Neural cell (in vitro differentiated cells): ENCODE results near the gene KLF16. TPM values are rescaled to one million over a fixed set of nuclear protein-coding genes. Genes with fewer than 3 reads are reported as not detected.

Experiments
- H2AFZ ChIP-seq: fragments of 200-600, 300-800 bp; sonication (generic), shearing (Covaris generic); 2 replicates; pipeline ENCODE4 v1.6.0; 2014; ENCODE audit warnings: low read depth, mild to moderate bottlenecking, antibody characterized with exemption, low read length, moderate library complexity
- H3F3A ChIP-seq: fragments of 200-600 bp; shearing (Covaris generic); 2 replicates; pipeline ENCODE4 v1.6.1; 2016; ENCODE audit warnings: mild to moderate bottlenecking, moderate library complexity, mixed read lengths, antibody characterized with exemption, low read length; ENCODE audit not compliant: insufficient read depth, poor library complexity, severe bottlenecking
- H3K27ac ChIP-seq: fragments of 200-600, 300-800 bp; sonication (generic), shearing (Covaris generic); 2 replicates; pipeline ENCODE4 v1.5.1; 2014; ENCODE audit warnings: mild to moderate bottlenecking, low read length, moderate library complexity
- H3K27me3 ChIP-seq: fragments of 300-800, 200-600 bp; sonication (generic), shearing (Covaris generic); 2 replicates; pipeline ENCODE4 v1.6.0; 2014; ENCODE audit warnings: mild to moderate bottlenecking, low read depth, low read length, moderate library complexity; ENCODE audit not compliant: insufficient read depth
- H3K36me3 ChIP-seq: fragments of 300-800, 200-600 bp; sonication (generic), shearing (Covaris generic); 2 replicates; pipeline ENCODE4 v1.5.1; 2014; ENCODE audit warnings: mild to moderate bottlenecking, antibody characterized with exemption, low read length, moderate library complexity; ENCODE audit not compliant: insufficient read depth
- H3K4me2 ChIP-seq: fragments of 300-800, 200-600 bp; sonication (generic), shearing (Covaris generic); 2 replicates; pipeline ENCODE4 v1.6.0; 2014; ENCODE audit warnings: mild to moderate bottlenecking, low read length
- H3K4me3 ChIP-seq: fragments of 300-800, 200-600 bp; sonication (generic), shearing (Covaris generic); 2 replicates; pipeline ENCODE4 v1.5.1; 2014; ENCODE audit warnings: mild to moderate bottlenecking, low read length, moderate library complexity
- H3K79me2 ChIP-seq: fragments of 200-600 bp; shearing (Covaris generic); replicated peaks from 2 replicates; pipeline ENCODE4 v1.6.0; 2014; ENCODE audit warnings: mild to moderate bottlenecking, low read length, moderate library complexity; ENCODE audit not compliant: insufficient read depth
- H3K9ac ChIP-seq: fragments of 300-800, 200-600 bp; sonication (generic), shearing (Covaris generic); 2 replicates; pipeline ENCODE4 v1.6.1; 2016; ENCODE audit warnings: mild to moderate bottlenecking, low read length, mixed read lengths
- H3K9me2 ChIP-seq: fragments of 200-600 bp; shearing (Covaris generic); 2 replicates; pipeline ENCODE4 v1.6.1; 2016; ENCODE audit warnings: mild to moderate bottlenecking, low read length, mixed read lengths; ENCODE audit not compliant: insufficient read depth
- H3K9me3 ChIP-seq: fragments of 200-600, 300-800 bp; sonication (generic), shearing (Covaris generic); 2 replicates; pipeline ENCODE4 v1.6.1; 2016; ENCODE audit warnings: mild to moderate bottlenecking, mixed run types, low read length, moderate library complexity, mixed read lengths
- H4K20me1 ChIP-seq: fragments of 200-600 bp; shearing (Covaris generic); 2 replicates; pipeline ENCODE4 v1.6.1; 2016; ENCODE audit warnings: mild to moderate bottlenecking, mixed run types; ENCODE audit not compliant: insufficient read depth
- CTCF ChIP-seq: fragments of 450-650 bp; IDR thresholded peaks from 2 replicates; pipeline ENCODE4 v1.5.1; 2014; ENCODE audit warnings: antibody characterized with exemption, mild to moderate bottlenecking, moderate library complexity; ENCODE audit not compliant: poor library complexity, severe bottlenecking
- EP300 ChIP-seq: fragments of 450-650 bp; conservative IDR thresholded peaks from 2 replicates; pipeline ENCODE4 v1.6.1; 2014; ENCODE audit warnings: antibody characterized with exemption, mild to moderate bottlenecking, moderate library complexity; ENCODE audit not compliant: poor library complexity, severe bottlenecking
- EZH2 ChIP-seq: fragments of 200-600, 300-800 bp; shearing (Covaris generic), sonication (generic); IDR thresholded peaks from 2 replicates; pipeline ENCODE4 v1.6.1; 2014; ENCODE audit warnings: antibody characterized with exemption, low read length, borderline replicate concordance, mild to moderate bottlenecking; ENCODE audit not compliant: insufficient read depth, poor library complexity, severe bottlenecking
- MXI1 ChIP-seq: fragments of 450-650 bp; conservative IDR thresholded peaks from 2 replicates; pipeline ENCODE4 v1.6.1; 2014; ENCODE audit warnings: antibody characterized with exemption, mild to moderate bottlenecking; ENCODE audit not compliant: poor library complexity, severe bottlenecking
- POLR2AphosphoS5 ChIP-seq: IDR thresholded peaks from 2 replicates; pipeline ENCODE4 v1.6.1; 2012
- RAD21 ChIP-seq: fragments of 450-650 bp; conservative IDR thresholded peaks from 2 replicates; pipeline ENCODE4 v1.6.1; 2014; ENCODE audit warnings: antibody characterized with exemption, mild to moderate bottlenecking, moderate library complexity
- REST ChIP-seq: IDR thresholded peaks from 2 replicates; pipeline ENCODE4 v1.6.1; 2012; ENCODE audit warnings: borderline replicate concordance
- SMC3 ChIP-seq: fragments of 450-650 bp; conservative IDR thresholded peaks from 2 replicates; pipeline ENCODE4 v1.6.1; 2014; ENCODE audit warnings: antibody characterized with exemption, mild to moderate bottlenecking, moderate library complexity; ENCODE audit not compliant: poor library complexity
- TAF1 ChIP-seq: IDR thresholded peaks from 2 replicates; pipeline ENCODE4 v1.6.1; 2012; ENCODE audit warnings: low read depth
- polyA plus RNA-seq: library from polyadenylated mRNA; depleted of rRNA; stranded (reverse); fragments of >200 nt; gene quantifications from 2 replicates; pipeline ENCODE4 v1.2.3, GENCODE V29; 2014

Gene KLF16
- polyA plus RNA-seq, 1 donor from 2014 or later: 3.5 TPM

GRCh38 chr19:1854542-1855039 is 8.8 kb downstream of the KLF16 start:
- no peak for TF ChIP-seq SMC3
- TF ChIP-seq POLR2AphosphoS5: no peak
- TF ChIP-seq EZH2: no peak
- TF ChIP-seq EP300: no peak
- TF ChIP-seq CTCF: no peak
- TF ChIP-seq TAF1: no peak
- no peak for TF ChIP-seq MXI1
- no peak for TF ChIP-seq REST
- TF ChIP-seq RAD21: no peak
- Histone ChIP-seq H3K9ac (no peak overlapping the region), H3K27me3 (no peaks in the 10 kb centered on the region), H3F3A (no peaks in the 10 kb centered on the region), H4K20me1 (no peaks in the 10 kb centered on the region), H3K9me2 (no peaks in the 10 kb centered on the region), H3K9me3 (no peaks in the 10 kb centered on the region), H3K27ac (no peak overlapping the region), H3K4me3 (no peak overlapping the region), H2AFZ (no peak overlapping the region), H3K79me2 (no peaks in the 10 kb centered on the region), H3K36me3 (no peaks in the 10 kb centered on the region), H3K4me2 (no peak overlapping the region)

GRCh38 chr19:1854039-1854541 is 9.3 kb downstream of the KLF16 start:
- no peak for TF ChIP-seq TAF1
- no peak for TF ChIP-seq POLR2AphosphoS5
- no peak for TF ChIP-seq EZH2
- no peak for TF ChIP-seq CTCF
- TF ChIP-seq REST: no peak
- no peak for TF ChIP-seq RAD21
- TF ChIP-seq EP300: no peak
- no peak for TF ChIP-seq MXI1
- TF ChIP-seq SMC3: no peak
- H3K4me2 ChIP-seq: no peak overlapping the region
- no peaks in the 10 kb centered on the region for H3F3A ChIP-seq
- H3K9ac ChIP-seq: no peak overlapping the region
- no peaks in the 10 kb centered on the region for H3K36me3 ChIP-seq
- no peaks in the 10 kb centered on the region for H3K79me2 ChIP-seq
- H4K20me1 ChIP-seq: no peaks in the 10 kb centered on the region
- H3K27ac ChIP-seq: no peak overlapping the region
- H3K27me3 ChIP-seq: no peaks in the 10 kb centered on the region
- H3K9me3 ChIP-seq: no peaks in the 10 kb centered on the region
- H2AFZ ChIP-seq: no peak overlapping the region
- H3K9me2 ChIP-seq: no peaks in the 10 kb centered on the region
- H3K4me3 ChIP-seq: no peak overlapping the region
